Stomach (tissue), 9 donors: Measurements from ENCODE around the gene IFT172. TPM values are rescaled to one million over a fixed set of nuclear protein-coding genes. Genes with fewer than 3 reads are reported as not detected.

Experiments
- DNase-seq, 2 donors: peaks; one replicate each; pipeline versions ENCODE4 v3.0.0 to v3.0.0-alpha.2; 2013 to 2019
- H3K27ac ChIP-seq, 5 donors: fragments of 200-600 bp in 4 of 5; sonication (generic) in 4 of 5; one replicate each; pipeline ENCODE4 v1.5.1; 2013 to 2019; ENCODE audit warnings: mild to moderate bottlenecking in 1 of 5, moderate library complexity in 1 of 5
- H3K27me3 ChIP-seq, 3 donors: fragments of 200-600 bp; sonication (generic); one replicate each; pipeline ENCODE4 v1.5.1; 2017 to 2019; ENCODE audit warnings: mixed run types in 1 of 3
- H3K36me3 ChIP-seq, 4 donors: fragments of 200-600 bp; sonication (generic); 1 replicate in 3 of 4; 2 replicates in 1 of 4; pipeline ENCODE4 v1.5.1; 2016 to 2019
- H3K4me1 ChIP-seq, 4 donors: fragments of 200-600 bp; sonication (generic); one replicate each; pipeline ENCODE4 v1.5.1; 2016 to 2019
- H3K4me3 ChIP-seq, 4 donors: fragments of 200-600 bp; sonication (generic) in 3 of 4; one replicate each; pipeline ENCODE4 v1.5.1; 2016 to 2019; ENCODE audit warnings: mild to moderate bottlenecking in 1 of 4
- H3K9me3 ChIP-seq, 4 donors: fragments of 200-600 bp; sonication (generic); one replicate each; pipeline ENCODE4 v1.5.1; 2016 to 2019
- CTCF ChIP-seq, 7 experiments: fragments of 450-650 bp in 4 of 7; fragments of 200-600 bp in 3 of 7; sonication (generic) in 3 of 7; IDR thresholded peaks; one replicate each; pipeline ENCODE4 v1.5.1; 2016 to 2019; ENCODE audit warnings: antibody characterized with exemption in 7 of 7, control low read depth in 2 of 7, mild to moderate bottlenecking in 1 of 7
- EP300 ChIP-seq: sonication (generic); formaldehyde crosslinking; IDR thresholded peaks from one replicate; pipeline ENCODE4 v1.6.1; 2017; ENCODE audit warnings: antibody characterized with exemption
- POLR2A ChIP-seq, 4 donors: fragments of 450-650 bp; IDR thresholded peaks; one replicate each; pipeline ENCODE4 v1.6.1; 2016; ENCODE audit warnings: antibody characterized with exemption in 4 of 4, control low read depth in 2 of 4, mild to moderate bottlenecking in 1 of 4, moderate library complexity in 1 of 4
- POLR2AphosphoS5 ChIP-seq, 3 donors: sonication (generic); formaldehyde crosslinking; IDR thresholded peaks; one replicate each; pipeline ENCODE4 v1.6.1; 2016; ENCODE audit warnings: antibody characterized with exemption in 3 of 3
- WGBS, 5 donors: extraction: QIAGEN DNeasy Blood & Tissue Kit in 3 of 5; methylation state at CpG; one replicate each; pipeline versions ENCODE4 v1.1.5 to v1.1.7; 2013 to 2018; 5-methylcytosine and 5-hydroxymethylcytosine counted together
- intact Hi-C: fragments of 100-400 bp; cut with DNase I; formaldehyde crosslinking; loops from one replicate; pipeline ENCODE4 v1.15.1; 2023; ENCODE audit warnings: low total_unique reads
- polyA plus RNA-seq, 3 donors: library from polyadenylated mRNA; stranded (reverse); fragments of 200-250 nt; gene quantifications; one replicate each; pipeline ENCODE4 v1.2.3, GENCODE V29; 2013
- total RNA-seq, 5 donors: library from RNA; depleted of rRNA; stranded (reverse); fragments of >200 nt; gene quantifications; one replicate each; pipeline versions ENCODE4 v1.1.0 to v1.2.3, GENCODE V29; 2014 to 2016
- donor health status: healthy with polysubstance abuse.
- donor health status: Bipolar disorder and iron deficiency.
- donor health status: healthy.

The IFT172 gene
- total and polyA plus RNA-seq, 8 donors = 7.4 to 88.1 (median 37.2) TPM

GRCh38 chr2:27409321-27410073, 80.0 kb downstream of the IFT172 start, which contains the start of gene PPM1G:
Gene PPM1G (minus strand): TSS chr2:27409591. CDS start chr2:27409422, 169 bp downstream.
- WGBS, 5 donors = 1% methylated on average over 29 to 82 of the region's 82 CpGs
- peak within 1 kb of the TSS; percentile 92 to 100 (median 97) for H3K4me3 ChIP-seq
- peak; percentile 97 to 99 for DNase-seq
- peak within 1 kb of the TSS; percentile 85 to 93 (median 91) for H3K27ac ChIP-seq
- H3K4me1 ChIP-seq = peaks cover 13 to 42% (median 36%) of the 10 kb centered on the region in 4 donors
- no peaks in the 10 kb centered on the region for H3K27me3 ChIP-seq
- no peak for TF ChIP-seq EP300
- TF ChIP-seq POLR2A (IDR thresholded peaks at IDR 0.05) = peak in 1 of 4 donors; percentile 11
- TF ChIP-seq POLR2AphosphoS5 (IDR thresholded peaks at IDR 0.05) = peak; percentile 1 to 91 (median 84)
- TF ChIP-seq CTCF (IDR thresholded peaks at IDR 0.05) = peak in 1 of 7 experiments; percentile 8
- intact Hi-C loops = no loop called here
- peaks cover 5 to 9% (median 9%) of the 10 kb centered on the region in 4 donors for H3K36me3 ChIP-seq
- no peaks in the 10 kb centered on the region for H3K9me3 ChIP-seq

GRCh38 chr2:27408601-27409320, 80.8 kb downstream of the IFT172 start:
- peak in 1 of 2 donors; percentile 15 for DNase-seq
- Histone ChIP-seq H3K9me3 (no peaks in the 10 kb centered on the region), H3K4me3 (peak overlapping the region; percentile 92 to 100 (median 97)), H3K27me3 (no peaks in the 10 kb centered on the region), H3K4me1 (peaks cover 13 to 44% (median 36%) of the 10 kb centered on the region in 4 donors), H3K27ac (peak overlapping the region; percentile 85 to 93 (median 90)), H3K36me3 (peaks cover 5 to 16% (median 12%) of the 10 kb centered on the region in 4 donors)
- intact Hi-C loops = no loop called here
- TF ChIP-seq POLR2A (IDR thresholded peaks at IDR 0.05) (no peak), EP300 (no peak), POLR2AphosphoS5 (IDR thresholded peaks at IDR 0.05) (no peak), CTCF (IDR thresholded peaks at IDR 0.05) (no peak)
- 0 to 2% (median 0%) methylated on average over 19 to 33 of the region's 33 CpGs for WGBS, 5 donors

GRCh38 chr2:27407798-27408491, 81.6 kb downstream of the IFT172 start:
- DNase-seq = peak in 1 of 2 donors; percentile 75
- Histone ChIP-seq H3K27me3 (no peaks in the 10 kb centered on the region), H3K27ac (peak overlapping the region in 2 of 5 donors; percentile 90 to 91), H3K36me3 (peaks cover 5 to 16% (median 12%) of the 10 kb centered on the region in 4 donors), H3K4me3 (peak overlapping the region; percentile 92 to 100 (median 97)), H3K9me3 (no peaks in the 10 kb centered on the region), H3K4me1 (peaks cover 13 to 48% (median 36%) of the 10 kb centered on the region in 4 donors)
- WGBS, 5 donors = 46 to 51% (median 47%) methylated on average over 16 of the region's 16 CpGs
- TF ChIP-seq EP300 = no peak
- TF ChIP-seq CTCF (IDR thresholded peaks at IDR 0.05) = peak in 5 of 7 experiments; percentile 30 to 57 (median 47)
- intact Hi-C loops = no loop called here
